Neuron (in vitro differentiated cells): ENCODE data around the gene RSPH1.
A peak's percentile ranks its signal among the peaks of the same experiment; 100 is the strongest.

ENCODE experiments used
- H2AFZ ChIP-seq: one replicate; pipeline ENCODE4 v1.6.1; 2013; ENCODE audit warnings: low read depth, mild to moderate bottlenecking, inconsistent platforms, low read length, moderate library complexity
- H3K27me3 ChIP-seq: one replicate; pipeline ENCODE4 v1.6.1; 2013; ENCODE audit warnings: low read length; ENCODE audit not compliant: insufficient read depth
- H3K36me3 ChIP-seq: one replicate; pipeline ENCODE4 v1.6.1; 2013; ENCODE audit warnings: low read length; ENCODE audit not compliant: insufficient read depth
- H3K4me1 ChIP-seq: one replicate; pipeline ENCODE4 v1.6.1; 2013; ENCODE audit warnings: low read length; ENCODE audit not compliant: insufficient read depth
- H3K4me3 ChIP-seq: 2 replicates; pipeline ENCODE4 v1.5.1; 2013; ENCODE audit warnings: mild to moderate bottlenecking, low read length, moderate library complexity
- H3K9me3 ChIP-seq: one replicate; pipeline ENCODE4 v1.6.1; 2013; ENCODE audit warnings: low read length

Gene RSPH1

GRCh38 chr21:42496120-42496838, at the start of gene RSPH1:
TSS of gene RSPH1 (minus strand) at chr21:42496224. CDS start at chr21:42496186, 38 bp downstream.
- Histone ChIP-seq H3K27me3 (peaks cover 10% of the 10 kb centered on the region), H3K4me3 (peak within 1 kb of the TSS; percentile 69), H3K4me1 (peaks cover 20% of the 10 kb centered on the region), H2AFZ (peak within 1 kb of the TSS; percentile 81), H3K36me3 (no peaks in the 10 kb centered on the region), H3K9me3 (no peaks in the 10 kb centered on the region)

- Histone ChIP-seq H3K27me3 (peaks cover 5% of the 10 kb centered on the region), H3K9me3 (no peaks in the 10 kb centered on the region), H3K4me3 (no peak overlapping the region), H3K36me3 (no peaks in the 10 kb centered on the region), H3K4me1 (no peaks in the 10 kb centered on the region), H2AFZ (no peak overlapping the region)
Observed at GRCh38 chr21:42545745-42546144, 49.7 kb upstream of the RSPH1 start.

GRCh38 chr21:42545317-42545716, 49.3 kb upstream of the RSPH1 start:
- H3K9me3 ChIP-seq, result no peaks in the 10 kb centered on the region
- H3K4me3 ChIP-seq, result no peak overlapping the region
- H2AFZ ChIP-seq, result no peak overlapping the region
- H3K36me3 ChIP-seq, result no peaks in the 10 kb centered on the region
- H3K27me3 ChIP-seq, result peaks cover 5% of the 10 kb centered on the region
- no peaks in the 10 kb centered on the region for H3K4me1 ChIP-seq

- no peak overlapping the region for H3K4me3 ChIP-seq
- H3K36me3 ChIP-seq, result no peaks in the 10 kb centered on the region
- no peaks in the 10 kb centered on the region for H3K9me3 ChIP-seq
- no peak overlapping the region for H2AFZ ChIP-seq
- H3K27me3 ChIP-seq, result peaks cover 8% of the 10 kb centered on the region
- no peaks in the 10 kb centered on the region for H3K4me1 ChIP-seq
Observed at GRCh38 chr21:42544544-42544943, 48.5 kb upstream of the RSPH1 start.

GRCh38 chr21:42543106-42543847, 47.3 kb upstream of the RSPH1 start:
- Histone ChIP-seq H3K27me3 (peaks cover 8% of the 10 kb centered on the region), H3K4me3 (no peak overlapping the region), H3K36me3 (no peaks in the 10 kb centered on the region), H3K9me3 (no peaks in the 10 kb centered on the region), H2AFZ (no peak overlapping the region), H3K4me1 (no peaks in the 10 kb centered on the region)

GRCh38 chr21:42542596-42542995, 46.6 kb upstream of the RSPH1 start:
- peaks cover 8% of the 10 kb centered on the region for H3K27me3 ChIP-seq
- no peaks in the 10 kb centered on the region for H3K36me3 ChIP-seq
- no peak overlapping the region for H3K4me3 ChIP-seq
- no peaks in the 10 kb centered on the region for H3K4me1 ChIP-seq
- H2AFZ ChIP-seq, result no peak overlapping the region
- no peaks in the 10 kb centered on the region for H3K9me3 ChIP-seq

- Histone ChIP-seq H2AFZ (no peak overlapping the region), H3K27me3 (peaks cover 8% of the 10 kb centered on the region), H3K9me3 (no peaks in the 10 kb centered on the region)
Observed at GRCh38 chr21:42542196-42542595, 46.2 kb upstream of the RSPH1 start.

GRCh38 chr21:42541618-42542017, 45.6 kb upstream of the RSPH1 start:
- peaks cover 8% of the 10 kb centered on the region for H3K27me3 ChIP-seq
- H2AFZ ChIP-seq, result no peak overlapping the region
- no peaks in the 10 kb centered on the region for H3K36me3 ChIP-seq
- H3K9me3 ChIP-seq, result no peaks in the 10 kb centered on the region
- no peaks in the 10 kb centered on the region for H3K4me1 ChIP-seq
- H3K4me3 ChIP-seq, result no peak overlapping the region

More at GRCh38 chr21:42542196-42542595, 46.2 kb upstream of the RSPH1 start:
- no peaks in the 10 kb centered on the region for H3K36me3 ChIP-seq
- H3K4me1 ChIP-seq, result no peaks in the 10 kb centered on the region
- no peak overlapping the region for H3K4me3 ChIP-seq

GRCh38 chr21:42541174-42541573, 45.1 kb upstream of the RSPH1 start:
- Histone ChIP-seq H3K9me3 (no peaks in the 10 kb centered on the region), H3K36me3 (no peaks in the 10 kb centered on the region), H2AFZ (no peak overlapping the region), H3K27me3 (peaks cover 8% of the 10 kb centered on the region), H3K4me1 (no peaks in the 10 kb centered on the region), H3K4me3 (no peak overlapping the region)

- H3K36me3 ChIP-seq, result no peaks in the 10 kb centered on the region
- no peak overlapping the region for H3K4me3 ChIP-seq
- H3K9me3 ChIP-seq, result no peaks in the 10 kb centered on the region
- no peaks in the 10 kb centered on the region for H3K4me1 ChIP-seq
- H3K27me3 ChIP-seq, result peaks cover 8% of the 10 kb centered on the region
- H2AFZ ChIP-seq, result no peak overlapping the region
Observed at GRCh38 chr21:42540396-42540795, 44.4 kb upstream of the RSPH1 start.

GRCh38 chr21:42539931-42540343, 43.9 kb upstream of the RSPH1 start:
- Histone ChIP-seq H3K27me3 (peaks cover 8% of the 10 kb centered on the region), H3K36me3 (no peaks in the 10 kb centered on the region), H3K4me1 (no peaks in the 10 kb centered on the region), H3K9me3 (no peaks in the 10 kb centered on the region), H3K4me3 (no peak overlapping the region), H2AFZ (no peak overlapping the region)

- no peaks in the 10 kb centered on the region for H3K36me3 ChIP-seq
- H3K4me1 ChIP-seq, result no peaks in the 10 kb centered on the region
- H3K27me3 ChIP-seq, result peaks cover 8% of the 10 kb centered on the region
- H3K4me3 ChIP-seq, result no peak overlapping the region
- H2AFZ ChIP-seq, result no peak overlapping the region
- H3K9me3 ChIP-seq, result no peaks in the 10 kb centered on the region
Observed at GRCh38 chr21:42539342-42539741, 43.3 kb upstream of the RSPH1 start.

GRCh38 chr21:42538479-42539275, 42.7 kb upstream of the RSPH1 start:
- Histone ChIP-seq H3K4me3 (no peak overlapping the region), H3K9me3 (no peaks in the 10 kb centered on the region), H3K27me3 (peaks cover 8% of the 10 kb centered on the region), H3K36me3 (no peaks in the 10 kb centered on the region), H2AFZ (no peak overlapping the region), H3K4me1 (no peaks in the 10 kb centered on the region)
